ENCODE data around the gene DRD1.

GRCh38 chr5:175472378-175472777, 28.4 kb upstream of the DRD1 start:
- no peak for TF ChIP-seq CTCF (IDR thresholded peaks at IDR 0.05)
- no peak for TF ChIP-seq POLR2A (IDR thresholded peaks at IDR 0.05)

Data from Peyer's patch (tissue), 4 donors.